NCI-H1436 treated with DMSO at 0.1 percent for 48 hours (cell line): ENCODE results near the gene CALN1.
"Not testable (repeated sequence)": the region's sequence is repeated elsewhere in the genome, so short reads cannot be mapped to it uniquely, and the experiment has no call there.

Experiments
- DNase-seq: peaks from one replicate; lab custom pipeline; 2025; lab: John Stamatoyannopoulos, UW

The CALN1 gene

GRCh38 chr7:72412121-72412618, at the start of gene CALN1:
TSS of gene CALN1 (minus strand) at chr7:72412338.
- DNase-seq = not testable (repeated sequence)

GRCh38 chr7:72453471-72453870, 41.3 kb upstream of the CALN1 start:
- DNase-seq = no peak

DNA sequence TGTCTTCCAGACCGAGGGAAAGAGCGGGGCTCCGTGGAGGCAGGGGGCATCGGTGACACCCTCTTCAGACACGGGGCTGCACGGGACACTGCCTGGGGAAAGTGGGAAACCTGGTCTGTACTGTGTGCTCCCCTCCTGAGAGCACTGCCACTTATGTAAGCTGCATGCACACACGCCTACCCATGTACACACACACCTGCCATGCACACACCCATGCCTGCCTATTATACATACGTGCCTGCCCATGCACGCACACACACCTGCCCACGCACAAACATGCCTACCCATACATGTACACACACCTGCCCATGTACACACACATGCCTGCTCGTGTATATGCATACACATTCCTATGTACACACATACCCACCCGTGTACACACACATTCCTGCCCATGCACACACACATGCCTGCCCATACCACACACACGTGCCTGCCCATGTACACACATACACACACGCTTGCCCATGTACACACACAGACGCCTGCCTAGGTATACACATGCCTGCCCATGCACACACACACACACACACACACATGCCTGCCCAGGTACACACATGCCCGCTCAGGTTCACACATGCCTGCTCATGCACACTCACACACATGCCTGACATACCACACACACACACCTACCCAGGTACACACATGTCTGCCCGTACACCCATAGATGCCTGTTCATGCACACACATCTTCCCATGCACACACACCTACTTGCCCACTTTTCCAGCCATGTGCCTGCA, 35.5 kb upstream of the CALN1 start:
- no peak for DNase-seq

GRCh38 chr7:72446591-72447462, 34.7 kb upstream of the CALN1 start:
- no peak for DNase-seq

- no peak for DNase-seq
Observed at GRCh38 chr7:72446131-72446530, 34.0 kb upstream of the CALN1 start.

GRCh38 chr7:72445580-72445979, 33.4 kb upstream of the CALN1 start:
- no peak for DNase-seq

- no peak for DNase-seq
Observed at GRCh38 chr7:72445075-72445474, 32.9 kb upstream of the CALN1 start.

DNA sequence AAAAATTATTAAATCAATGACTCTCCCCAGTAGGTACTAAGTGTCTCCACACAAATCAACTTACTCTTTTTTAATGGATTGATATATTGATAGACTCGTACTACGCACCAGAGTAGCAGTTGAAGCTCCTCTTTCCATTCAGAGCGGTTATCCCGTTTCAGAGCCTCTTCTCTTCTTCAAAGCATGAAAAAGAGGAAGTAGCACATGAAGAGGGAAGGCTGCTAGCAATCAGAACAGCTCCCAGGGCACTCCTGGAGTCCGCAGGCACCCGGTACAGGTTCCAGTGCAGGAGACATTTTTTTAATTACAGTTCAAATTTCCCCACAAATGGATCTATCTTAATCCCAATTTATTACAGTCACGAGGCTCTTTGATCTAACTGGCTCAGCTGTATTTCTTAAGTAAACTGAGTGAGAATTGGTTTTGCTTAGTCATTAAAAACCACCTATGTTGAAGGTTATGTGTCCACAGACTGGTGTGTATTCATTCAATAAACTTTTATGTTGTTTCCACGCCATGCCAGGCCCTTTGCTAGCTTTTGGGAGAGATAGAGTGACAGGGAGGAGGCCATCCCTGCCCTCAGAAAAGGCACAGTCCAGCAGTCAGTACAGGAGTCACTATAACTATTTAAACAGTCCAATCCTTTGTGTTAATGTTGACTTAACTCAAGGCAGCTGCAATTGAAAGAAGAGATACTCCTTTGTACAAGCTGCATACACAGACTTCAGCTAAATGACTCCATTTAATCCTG, 32.1 kb upstream of the CALN1 start:
- no peak for DNase-seq

- no peak for DNase-seq
Observed at GRCh38 chr7:72441791-72442190, 29.7 kb upstream of the CALN1 start.

DNA sequence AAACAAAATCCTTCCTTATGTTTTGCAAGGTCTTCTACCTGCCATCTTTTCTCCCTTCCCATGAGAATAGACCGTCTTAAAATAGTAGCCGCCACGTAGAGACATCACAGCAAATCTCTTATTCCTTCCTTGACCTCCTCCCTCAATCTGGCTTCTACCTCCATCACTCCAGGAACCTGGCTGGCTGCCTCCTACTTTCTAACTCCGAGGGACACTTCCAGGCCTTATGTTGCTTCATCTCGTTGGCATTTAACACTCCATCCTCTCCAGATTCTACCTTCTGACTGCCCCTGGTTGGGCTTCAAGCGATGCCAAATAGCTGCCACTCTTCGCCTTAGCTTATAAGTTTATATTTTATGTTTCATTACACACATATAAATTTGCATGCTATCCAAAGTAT, 26.4 kb upstream of the CALN1 start:
- DNase-seq = no peak

GRCh38 chr7:72437610-72438009, 25.5 kb upstream of the CALN1 start:
- no peak for DNase-seq

GRCh38 chr7:72437061-72437585, 25.0 kb upstream of the CALN1 start:
- DNase-seq = no peak

DNA sequence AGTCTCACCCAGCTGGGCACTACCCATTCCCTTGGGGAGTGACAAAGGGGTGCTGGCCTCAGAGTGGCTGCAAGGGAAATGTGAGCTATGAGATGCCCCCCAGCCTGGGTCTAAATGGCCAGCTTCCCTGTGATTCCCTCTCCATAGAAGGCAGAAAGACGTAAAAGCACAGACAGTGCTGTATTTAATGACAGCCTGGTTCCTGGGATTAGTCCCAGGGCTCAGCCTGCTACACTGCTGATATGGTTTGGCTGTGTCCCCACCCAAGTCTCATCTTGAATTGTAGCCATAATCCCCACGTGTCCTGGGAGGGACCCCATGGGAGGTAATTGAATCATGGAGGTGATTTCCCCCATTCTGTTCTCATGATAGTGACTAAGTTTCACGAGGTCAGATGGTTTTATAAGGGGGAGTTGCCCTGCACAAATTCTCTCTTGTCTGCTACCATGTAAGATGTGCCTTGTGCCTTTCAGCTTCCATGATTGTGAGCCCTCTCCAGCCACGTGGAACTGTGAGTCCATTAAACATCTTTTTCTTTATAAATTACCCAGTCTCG, 23.9 kb upstream of the CALN1 start:
- no peak for DNase-seq

- DNase-seq = no peak
Observed at GRCh38 chr7:72435366-72435765, 23.2 kb upstream of the CALN1 start.

DNA sequence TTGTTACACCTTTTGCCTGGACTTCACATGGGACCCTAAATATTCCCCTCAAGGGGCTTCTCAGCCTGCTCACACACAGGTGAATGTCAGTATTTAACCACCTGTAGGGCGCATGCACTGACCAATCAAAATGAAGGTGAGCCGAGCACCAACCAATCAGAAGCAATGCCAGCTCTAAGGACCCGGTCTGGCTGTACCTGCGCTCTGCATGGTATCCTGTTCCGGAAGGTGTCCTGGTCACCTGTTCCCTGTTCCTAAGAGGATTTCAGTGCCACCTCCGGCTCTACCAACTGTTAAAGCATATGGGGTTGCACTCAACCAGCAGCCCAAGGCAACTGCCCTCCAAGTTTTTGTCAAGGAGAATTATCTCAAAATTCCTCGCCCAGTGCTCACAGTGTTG, 18.4 kb upstream of the CALN1 start:
- DNase-seq = no peak

- DNase-seq = no peak
Observed at GRCh38 chr7:72429316-72429715, 17.2 kb upstream of the CALN1 start.

GRCh38 chr7:72416846-72417245, 4.7 kb upstream of the CALN1 start:
- no peak for DNase-seq

- DNase-seq = no peak
Observed at GRCh38 chr7:72415586-72415985, 3.4 kb upstream of the CALN1 start.

DNA sequence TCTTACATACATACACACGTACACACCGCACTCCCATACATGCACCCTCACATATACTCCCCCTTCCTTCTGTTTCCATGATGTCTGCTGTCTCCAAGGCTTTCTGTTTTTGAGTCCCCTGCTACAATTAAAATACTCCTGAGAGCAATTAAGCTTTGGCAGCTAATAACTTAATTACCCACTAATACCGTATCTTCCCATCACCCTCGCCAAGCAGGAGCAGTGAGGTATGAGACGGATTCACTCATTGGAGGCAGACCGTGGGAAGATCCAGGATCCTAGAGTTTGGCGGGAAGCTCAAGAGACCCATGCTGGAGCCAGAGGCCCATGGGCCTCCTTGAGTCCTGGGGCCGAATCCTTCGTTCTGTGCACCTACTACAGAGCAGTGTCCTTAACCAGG, 1.7 kb upstream of the CALN1 start:
- DNase-seq = no peak

DNA sequence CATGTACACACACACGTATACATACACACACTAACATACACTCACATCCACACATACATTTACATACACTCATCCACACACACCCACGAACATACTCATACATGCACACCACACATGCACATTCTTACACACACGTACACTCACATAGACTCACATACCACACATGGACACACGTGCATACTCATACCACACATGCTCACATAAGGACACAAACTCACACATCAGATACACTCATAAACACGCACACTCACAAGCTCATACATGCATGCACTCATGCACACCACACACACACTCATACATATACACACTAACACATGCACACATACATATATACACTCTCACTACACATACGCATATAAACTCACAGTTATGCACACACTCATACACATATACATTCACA, 1.2 kb upstream of the CALN1 start:
- no peak for DNase-seq

DNA sequence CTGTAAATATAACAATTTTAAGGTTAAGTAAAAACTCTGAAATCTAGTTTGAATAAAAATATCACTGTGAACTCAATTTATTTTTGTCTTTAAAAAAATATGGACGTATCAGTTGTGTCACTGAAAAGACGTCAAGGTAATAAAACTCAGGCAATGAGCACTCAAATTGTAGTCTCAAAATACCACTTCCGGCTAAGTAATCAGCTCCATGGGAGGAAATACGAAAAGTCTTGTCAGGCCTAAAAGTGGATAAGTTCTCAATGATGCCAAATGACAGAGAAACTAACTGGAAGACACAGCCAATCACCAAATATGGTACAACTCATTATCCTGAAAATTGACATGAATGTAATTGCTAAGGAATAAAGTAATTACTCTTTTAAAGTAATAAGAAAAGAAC, 719 bp downstream of the CALN1 start:
- DNase-seq = no peak

GRCh38 chr7:72409638-72410015, 2.5 kb downstream of the CALN1 start:
- no peak for DNase-seq
